GM12873 (cell line): ENCODE measurements around the gene NEFH.

Experiments
- TF ChIP-seq, protein P1 (sequence below): IDR thresholded peaks from 2 replicates; pipeline ENCODE4 v1.5.1; 2012; ENCODE audit warnings: low read depth, mild to moderate bottlenecking, moderate library complexity, low read length, control low read depth; ENCODE audit not compliant: insufficient read depth; ENCODE audit errors: missing control alignments

NEFH gene

DNA sequence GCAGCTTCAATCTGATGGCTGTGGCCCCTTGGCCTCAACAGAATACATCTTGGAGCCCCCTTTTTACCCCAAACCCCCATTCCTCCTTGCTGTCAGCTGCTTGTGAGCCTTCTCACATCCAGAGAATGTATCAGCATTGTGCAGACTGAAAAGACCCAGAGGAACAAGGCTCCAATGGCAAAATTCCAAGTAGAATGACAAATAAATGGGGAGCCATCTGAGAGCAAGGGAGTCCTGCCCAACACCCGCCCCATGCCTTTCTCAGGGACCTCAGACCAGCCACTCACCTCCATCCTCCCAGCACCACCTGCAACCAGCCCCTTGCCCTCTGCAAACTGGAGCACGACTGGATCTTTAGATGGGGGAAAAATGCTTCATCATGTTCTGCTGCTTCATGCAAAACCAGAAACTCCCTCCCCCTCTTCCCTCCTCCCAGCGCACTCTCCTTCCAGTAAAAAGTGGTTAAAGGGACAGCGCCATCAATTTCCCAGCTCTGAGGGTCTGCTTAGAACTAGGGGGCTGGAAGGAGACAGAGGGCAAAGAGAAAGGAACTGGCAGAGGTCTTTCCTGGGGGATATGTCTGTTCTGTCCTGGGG, 2.2 kb upstream of the NEFH start:
- TF ChIP-seq, protein P1, sequence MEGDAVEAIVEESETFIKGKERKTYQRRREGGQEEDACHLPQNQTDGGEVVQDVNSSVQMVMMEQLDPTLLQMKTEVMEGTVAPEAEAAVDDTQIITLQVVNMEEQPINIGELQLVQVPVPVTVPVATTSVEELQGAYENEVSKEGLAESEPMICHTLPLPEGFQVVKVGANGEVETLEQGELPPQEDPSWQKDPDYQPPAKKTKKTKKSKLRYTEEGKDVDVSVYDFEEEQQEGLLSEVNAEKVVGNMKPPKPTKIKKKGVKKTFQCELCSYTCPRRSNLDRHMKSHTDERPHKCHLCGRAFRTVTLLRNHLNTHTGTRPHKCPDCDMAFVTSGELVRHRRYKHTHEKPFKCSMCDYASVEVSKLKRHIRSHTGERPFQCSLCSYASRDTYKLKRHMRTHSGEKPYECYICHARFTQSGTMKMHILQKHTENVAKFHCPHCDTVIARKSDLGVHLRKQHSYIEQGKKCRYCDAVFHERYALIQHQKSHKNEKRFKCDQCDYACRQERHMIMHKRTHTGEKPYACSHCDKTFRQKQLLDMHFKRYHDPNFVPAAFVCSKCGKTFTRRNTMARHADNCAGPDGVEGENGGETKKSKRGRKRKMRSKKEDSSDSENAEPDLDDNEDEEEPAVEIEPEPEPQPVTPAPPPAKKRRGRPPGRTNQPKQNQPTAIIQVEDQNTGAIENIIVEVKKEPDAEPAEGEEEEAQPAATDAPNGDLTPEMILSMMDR, result no peak

DNA sequence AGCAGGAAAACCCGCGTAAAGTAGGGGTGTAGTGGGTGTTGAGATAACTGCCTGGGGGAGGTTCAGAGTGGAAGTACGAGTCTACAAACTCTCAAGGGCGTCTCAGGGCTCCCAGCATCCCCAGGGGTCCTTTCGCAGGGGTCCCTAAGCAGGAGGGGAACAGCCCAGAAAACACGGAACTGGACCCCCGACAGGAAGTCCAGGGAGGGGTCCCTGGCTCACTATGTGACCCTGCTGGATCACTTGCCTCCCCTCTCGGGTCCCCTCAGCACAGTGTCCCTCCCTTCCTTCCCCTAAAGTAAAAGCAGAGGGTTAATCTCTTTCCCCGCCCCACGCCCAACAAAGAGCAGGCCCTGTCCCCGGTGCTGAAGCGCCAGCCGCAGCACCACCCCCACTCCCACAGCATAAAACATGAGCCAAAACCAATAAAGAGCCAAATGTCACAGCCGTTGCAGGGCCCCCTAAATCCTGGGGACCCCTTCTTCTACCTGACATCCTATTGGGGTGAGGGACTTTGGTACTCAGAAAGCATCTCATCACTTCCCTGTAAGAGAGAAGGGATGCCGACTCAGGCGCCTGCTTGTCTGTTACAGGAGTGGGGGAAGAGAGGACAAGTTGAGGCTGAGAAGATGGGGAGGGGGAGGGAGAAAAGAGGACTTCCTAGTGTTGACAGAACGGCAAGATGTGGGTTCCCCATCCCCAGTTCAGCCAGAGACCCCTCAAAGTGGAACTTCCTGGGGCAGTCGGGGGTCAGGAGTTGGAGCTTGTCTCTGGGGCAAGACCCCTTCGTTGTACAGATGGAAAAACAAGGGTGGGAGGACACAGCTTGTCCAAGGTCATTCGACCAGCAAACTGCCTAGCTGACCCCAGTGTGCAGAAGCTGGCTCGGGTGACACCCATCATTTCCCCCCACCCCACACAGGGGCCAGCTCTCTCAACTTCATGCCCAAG, 1.4 kb upstream of the NEFH start:
- TF ChIP-seq, protein P1, result no peak

DNA sequence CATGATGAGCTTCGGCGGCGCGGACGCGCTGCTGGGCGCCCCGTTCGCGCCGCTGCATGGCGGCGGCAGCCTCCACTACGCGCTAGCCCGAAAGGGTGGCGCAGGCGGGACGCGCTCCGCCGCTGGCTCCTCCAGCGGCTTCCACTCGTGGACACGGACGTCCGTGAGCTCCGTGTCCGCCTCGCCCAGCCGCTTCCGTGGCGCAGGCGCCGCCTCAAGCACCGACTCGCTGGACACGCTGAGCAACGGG, 169 bp downstream of the NEFH start:
- TF ChIP-seq, protein P1, result no peak

DNA sequence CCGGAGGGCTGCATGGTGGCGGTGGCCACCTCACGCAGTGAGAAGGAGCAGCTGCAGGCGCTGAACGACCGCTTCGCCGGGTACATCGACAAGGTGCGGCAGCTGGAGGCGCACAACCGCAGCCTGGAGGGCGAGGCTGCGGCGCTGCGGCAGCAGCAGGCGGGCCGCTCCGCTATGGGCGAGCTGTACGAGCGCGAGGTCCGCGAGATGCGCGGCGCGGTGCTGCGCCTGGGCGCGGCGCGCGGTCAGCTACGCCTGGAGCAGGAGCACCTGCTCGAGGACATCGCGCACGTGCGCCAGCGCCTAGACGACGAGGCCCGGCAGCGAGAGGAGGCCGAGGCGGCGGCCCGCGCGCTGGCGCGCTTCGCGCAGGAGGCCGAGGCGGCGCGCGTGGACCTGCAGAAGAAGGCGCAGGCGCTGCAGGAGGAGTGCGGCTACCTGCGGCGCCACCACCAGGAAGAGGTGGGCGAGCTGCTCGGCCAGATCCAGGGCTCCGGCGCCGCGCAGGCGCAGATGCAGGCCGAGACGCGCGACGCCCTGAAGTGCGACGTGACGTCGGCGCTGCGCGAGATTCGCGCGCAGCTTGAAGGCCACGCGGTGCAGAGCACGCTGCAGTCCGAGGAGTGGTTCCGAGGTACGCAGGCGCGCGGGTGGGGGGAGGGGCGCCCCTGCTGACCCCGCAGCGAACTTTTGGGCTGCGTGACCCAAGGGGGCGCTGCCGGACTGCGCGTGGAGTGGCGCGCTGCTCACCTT, 670 bp downstream of the NEFH start:
- TF ChIP-seq, protein P1, result no peak

DNA sequence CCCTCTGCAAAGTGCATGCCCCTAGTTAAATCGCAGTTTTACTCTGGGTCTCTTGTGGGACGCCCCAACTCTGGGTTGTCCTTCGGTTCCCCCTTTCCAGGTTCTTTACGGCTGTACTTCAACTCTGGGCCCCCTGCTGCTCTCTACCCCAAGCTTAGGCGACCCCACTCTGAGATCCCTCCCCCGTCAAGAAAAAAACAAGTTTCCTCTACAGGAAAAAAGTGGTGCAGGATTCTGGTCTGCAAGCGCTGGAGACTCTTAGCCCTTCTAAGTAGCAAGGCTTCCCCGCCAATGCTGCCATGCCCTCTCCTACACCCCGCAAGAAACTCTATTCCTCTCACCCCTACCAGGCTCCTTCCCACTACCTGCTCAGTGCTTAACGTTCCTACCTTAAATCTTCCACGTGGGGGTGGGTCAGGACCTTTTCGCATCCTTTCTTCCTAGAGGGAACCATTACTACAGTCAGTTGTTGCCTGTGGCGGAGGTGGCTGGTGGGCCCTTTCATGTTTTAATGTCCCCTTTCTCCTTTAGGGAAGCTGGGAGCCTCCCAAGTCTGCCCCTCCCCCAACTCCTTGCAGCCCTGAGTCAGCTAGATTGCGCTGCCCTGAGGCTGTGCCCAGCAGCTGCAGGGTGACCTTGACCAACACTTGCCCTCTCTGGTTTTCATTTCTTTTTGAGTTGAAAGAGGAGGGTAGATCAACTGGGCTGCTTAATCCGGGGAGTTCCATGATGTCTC, 1.4 kb downstream of the NEFH start:
- TF ChIP-seq, protein P1, result no peak

DNA sequence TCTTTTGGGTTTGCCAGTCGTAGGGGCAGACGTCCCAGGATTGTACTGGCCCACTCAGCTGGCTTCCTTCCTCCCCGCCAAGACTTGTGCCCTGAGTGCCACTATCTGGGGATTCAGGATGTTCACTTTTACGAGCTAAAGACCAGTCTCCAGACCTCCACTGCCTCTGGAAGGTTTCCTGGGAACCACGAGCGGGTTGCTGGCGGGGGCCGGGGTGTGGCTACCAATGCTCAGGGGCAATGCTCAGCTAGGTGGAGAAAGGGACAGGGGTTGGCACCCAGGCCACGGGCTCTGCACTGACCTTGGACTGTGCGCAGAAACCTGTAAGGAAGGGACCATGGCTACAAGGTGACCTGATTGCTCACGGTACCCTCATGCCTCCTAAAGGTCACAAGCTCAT, 2.2 kb downstream of the NEFH start:
- TF ChIP-seq, protein P1, result no peak

DNA sequence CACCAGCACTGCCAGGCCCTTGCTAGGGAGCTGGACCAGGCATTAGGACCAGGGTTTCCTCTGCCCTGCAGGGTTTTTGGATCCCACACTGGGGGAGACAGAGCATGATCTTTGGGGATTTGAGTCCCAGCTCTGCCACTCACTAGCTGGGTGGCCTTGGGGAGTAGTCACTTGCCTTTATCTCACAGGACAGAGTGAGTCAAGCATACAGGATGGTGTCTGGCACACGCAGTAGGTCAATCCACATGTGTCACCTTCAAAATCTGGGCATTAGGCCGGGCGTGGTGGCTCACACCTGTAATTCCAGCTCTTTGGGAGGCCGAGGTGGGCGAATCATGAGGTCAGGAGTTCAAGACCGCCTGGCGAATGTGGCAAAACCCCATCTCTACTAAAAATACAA, 2.7 kb downstream of the NEFH start:
- TF ChIP-seq, protein P1, result no peak
